Putamen (tissue), 1 donor: ENCODE measurements around the gene CFHR3.
"Not testable (repeated sequence)": the region's sequence is repeated elsewhere in the genome, so short reads cannot be mapped to it uniquely, and the experiment has no call there.

Experiments used
- DNase-seq: peaks from one replicate; pipeline ENCODE4 v3.0.0-alpha.2; 2016; ENCODE audit warnings: low spot score

CFHR3 gene

GRCh38 chr1:196774603-196775002, at the start of gene CFHR3:
Gene CFHR3 (plus strand): TSS chr1:196774840. CDS start chr1:196774887, 47 bp downstream.
- DNase-seq, result no peak

- no peak for DNase-seq
Measured at GRCh38 chr1:196732526-196732925, 42.1 kb upstream of the CFHR3 start.

DNA sequence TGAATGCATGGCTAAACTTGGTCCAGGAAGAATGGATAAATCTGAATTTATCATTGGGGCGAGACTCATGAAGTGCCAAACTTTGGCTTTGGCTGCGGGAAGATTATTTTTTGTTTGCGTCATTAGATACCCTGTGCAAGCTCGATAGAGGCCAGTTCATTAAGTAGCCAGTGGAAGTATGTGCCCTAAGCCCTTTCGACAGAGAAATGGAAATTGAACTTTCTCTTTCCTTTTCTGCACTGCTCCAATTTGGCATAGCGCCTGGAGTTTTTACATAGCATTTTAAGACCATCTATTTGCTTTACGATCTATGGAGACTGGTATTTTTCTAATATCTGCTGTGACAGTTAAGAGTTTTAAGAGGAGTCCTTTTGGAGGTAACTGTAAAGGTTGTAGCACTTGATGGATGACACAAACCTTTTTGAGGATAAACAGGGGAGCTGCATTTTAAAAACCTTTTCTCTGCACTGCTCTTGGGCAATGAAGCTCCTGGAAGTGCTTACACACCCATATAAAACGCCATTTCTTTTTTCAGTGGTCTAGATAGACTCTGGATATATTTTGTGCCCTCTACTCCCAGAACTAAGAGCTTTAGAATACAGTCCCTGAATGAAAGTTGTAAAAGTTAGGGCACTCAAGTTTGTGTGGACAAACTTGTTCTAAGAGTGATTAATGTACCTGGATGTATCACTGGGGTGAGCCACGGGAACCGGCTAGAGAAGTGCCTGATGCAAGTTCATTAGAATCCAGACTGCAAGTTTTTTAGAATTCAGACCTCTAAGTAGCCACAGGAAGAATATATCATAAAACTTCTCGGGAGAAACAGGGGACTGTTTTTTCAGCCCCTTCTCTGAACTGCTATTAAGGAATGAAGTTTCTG, 41.3 kb upstream of the CFHR3 start:
- no peak for DNase-seq

GRCh38 chr1:196734006-196734405, 40.6 kb upstream of the CFHR3 start:
- DNase-seq, result no peak

DNA sequence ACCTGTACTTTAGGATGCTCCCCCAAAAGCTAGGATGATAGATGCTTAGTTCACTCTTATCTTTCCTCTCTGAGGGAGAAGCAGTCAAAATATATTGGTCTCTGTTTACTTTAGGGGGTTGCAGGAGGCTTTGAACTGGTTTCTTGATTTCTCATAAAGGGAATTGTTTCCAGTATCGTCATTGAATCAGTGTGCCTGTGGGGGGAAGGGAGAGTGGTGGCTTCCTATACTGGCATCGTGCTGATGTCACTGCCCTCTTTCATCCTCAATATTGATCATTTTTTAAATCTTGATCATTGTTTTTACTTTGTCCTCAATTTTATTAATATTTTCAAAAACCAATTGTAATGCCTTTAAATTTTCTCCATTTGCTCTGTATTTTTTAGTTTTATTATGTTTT, 40.2 kb upstream of the CFHR3 start:
- DNase-seq, result no peak

- DNase-seq, result no peak
Measured at GRCh38 chr1:196738730-196739129, 35.9 kb upstream of the CFHR3 start.

- DNase-seq, result not testable (repeated sequence)
Measured at GRCh38 chr1:196743244-196743643, 31.4 kb upstream of the CFHR3 start.

DNA sequence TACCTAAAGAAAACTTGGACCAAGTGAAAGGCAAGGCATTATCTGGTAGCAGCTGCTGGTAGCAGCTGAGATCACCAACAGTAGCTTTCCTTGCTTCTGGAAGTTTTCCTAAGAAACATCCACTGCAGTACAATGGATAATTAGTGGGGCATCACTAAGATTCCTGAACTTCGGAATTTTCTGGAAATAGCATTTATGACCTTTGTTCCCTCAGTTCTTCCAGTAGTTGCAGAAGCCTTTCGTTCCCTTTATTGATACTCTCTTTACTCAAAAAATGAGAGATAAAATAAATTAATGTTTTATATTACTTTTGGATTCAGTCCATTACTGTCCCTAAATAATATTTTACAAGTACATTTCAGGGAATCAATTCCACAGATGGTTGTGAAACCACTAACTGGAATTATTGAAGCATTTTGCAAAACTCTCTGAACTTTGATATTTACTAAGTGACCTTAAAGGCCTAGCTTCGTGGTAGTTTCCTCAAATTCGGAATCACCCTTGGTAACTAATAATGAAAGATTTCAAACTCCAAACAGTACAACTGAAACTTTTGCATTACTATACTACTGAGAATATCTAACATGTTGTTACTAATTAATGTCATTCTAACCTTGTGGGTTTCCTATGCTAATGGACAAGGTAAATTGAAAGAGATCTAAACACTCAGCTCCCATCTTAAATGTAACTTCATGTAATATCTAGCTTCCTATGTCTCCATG, 9.5 kb upstream of the CFHR3 start:
- DNase-seq, result not testable (repeated sequence)

GRCh38 chr1:196769823-196770222, 4.8 kb upstream of the CFHR3 start:
- DNase-seq, result not testable (repeated sequence)

GRCh38 chr1:196773713-196774112, 927 bp upstream of the CFHR3 start:
- DNase-seq, result no peak

DNA sequence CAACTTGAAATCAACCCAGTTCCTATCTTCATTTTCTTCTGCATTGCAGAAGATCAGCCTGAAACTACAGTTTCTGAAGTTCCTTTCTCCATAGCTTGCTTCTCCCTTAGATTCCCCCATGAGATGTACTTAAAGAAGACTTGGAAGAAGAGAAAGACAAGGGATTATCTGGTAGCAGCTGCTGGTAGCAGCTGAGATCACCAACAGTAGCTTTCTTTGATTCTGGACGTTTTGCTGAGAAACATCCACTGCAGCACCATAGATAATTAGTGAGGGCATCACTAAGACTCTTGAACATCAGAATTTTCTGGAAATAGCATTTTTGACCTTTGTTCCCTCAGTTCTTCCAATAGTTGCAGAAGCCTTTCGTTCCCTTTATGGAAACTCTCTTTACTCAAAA, 465 bp upstream of the CFHR3 start:
- DNase-seq, result no peak

DNA sequence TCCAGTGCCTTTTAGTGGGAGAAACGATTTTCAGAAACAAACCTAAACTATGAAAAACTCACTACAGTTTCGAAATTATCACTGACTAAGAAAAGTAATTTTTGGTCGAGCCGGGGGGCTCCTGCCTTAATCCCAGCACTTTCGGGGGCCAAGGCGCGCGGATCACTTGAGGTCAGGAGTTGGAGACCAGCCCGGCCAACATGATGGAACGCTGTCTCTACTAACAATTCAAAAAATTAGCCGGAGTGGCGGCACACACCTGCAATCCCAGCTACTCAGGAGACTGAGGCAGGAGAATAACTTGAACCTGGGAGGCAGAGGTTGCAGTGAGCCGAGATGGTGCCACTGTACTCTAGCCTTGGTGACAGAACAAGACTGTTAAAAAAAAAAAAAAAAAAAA, 3.0 kb downstream of the CFHR3 start:
- DNase-seq, result no peak

DNA sequence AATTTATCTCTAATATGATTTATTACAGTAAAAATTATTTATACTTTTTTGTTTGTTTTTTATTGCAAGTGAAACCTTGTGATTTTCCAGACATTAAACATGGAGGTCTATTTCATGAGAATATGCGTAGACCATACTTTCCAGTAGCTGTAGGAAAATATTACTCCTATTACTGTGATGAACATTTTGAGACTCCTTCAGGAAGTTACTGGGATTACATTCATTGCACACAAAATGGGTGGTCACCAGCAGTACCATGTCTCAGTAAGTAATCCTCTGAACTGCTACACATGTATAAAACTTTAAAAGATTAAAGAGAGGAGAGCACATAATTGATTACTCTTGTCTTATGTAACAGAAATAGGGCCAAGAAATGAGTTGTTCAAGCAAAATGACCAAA, 4.5 kb downstream of the CFHR3 start:
- no peak for DNase-seq

DNA sequence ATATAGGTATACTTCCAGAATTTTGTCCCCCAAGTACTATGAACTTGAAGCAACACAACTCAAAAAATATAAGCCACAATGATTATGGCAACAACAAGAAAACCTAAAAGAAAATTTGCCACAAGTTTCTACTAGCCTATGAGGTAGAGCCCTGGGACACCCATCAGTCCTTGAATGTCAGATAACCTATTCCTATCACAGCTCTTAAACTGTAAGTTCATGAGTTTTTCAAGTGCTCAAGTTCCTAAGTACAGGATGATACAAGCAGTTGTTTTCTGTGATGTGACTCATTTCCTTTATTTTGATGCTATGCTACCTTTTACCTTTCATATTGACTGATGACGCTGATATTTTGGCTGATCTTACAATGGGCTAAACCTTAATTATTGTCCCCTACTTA, 16.6 kb downstream of the CFHR3 start:
- not testable (repeated sequence) for DNase-seq

- not testable (repeated sequence) for DNase-seq
Measured at GRCh38 chr1:196794103-196794502, 19.5 kb downstream of the CFHR3 start.

- DNase-seq, result no peak
Measured at GRCh38 chr1:196797891-196798290, 23.3 kb downstream of the CFHR3 start.

- DNase-seq, result not testable (repeated sequence)
Measured at GRCh38 chr1:196801920-196802319, 27.3 kb downstream of the CFHR3 start.

DNA sequence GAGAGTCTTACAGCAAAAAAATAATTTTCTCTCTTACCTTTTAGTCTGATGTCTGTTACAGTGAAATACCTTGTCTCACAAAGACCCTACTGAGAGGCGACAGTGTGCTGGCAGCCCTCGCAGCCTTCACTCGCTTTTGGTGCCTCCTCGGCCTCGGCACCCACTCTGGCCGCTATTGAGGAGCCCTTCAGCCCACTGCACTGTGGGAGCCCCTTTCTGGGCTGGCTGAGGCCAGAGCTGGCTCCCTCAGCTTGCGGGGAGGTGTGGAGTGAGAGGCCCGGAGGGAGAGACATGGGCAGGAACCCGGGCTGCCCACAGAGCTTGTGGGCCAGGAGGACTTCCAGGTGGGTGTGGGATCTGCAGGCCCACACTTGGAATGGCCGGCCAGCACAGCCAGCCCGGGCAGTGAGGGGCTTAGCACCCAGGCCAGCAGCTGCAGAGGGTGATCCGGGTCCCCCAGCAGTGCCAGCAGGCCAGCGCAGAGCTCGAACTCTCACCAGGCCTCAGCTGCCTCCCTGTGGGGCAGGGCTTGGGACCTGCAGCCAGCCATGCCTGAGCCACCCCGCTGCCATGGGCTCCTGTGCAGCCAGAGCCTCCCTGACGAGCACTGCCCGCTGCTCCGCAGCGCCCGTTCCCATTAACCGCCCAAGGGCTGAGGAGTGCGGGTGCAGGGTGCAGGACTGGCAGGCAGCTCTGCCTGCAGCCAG, 34.0 kb downstream of the CFHR3 start:
- DNase-seq, result no peak

DNA sequence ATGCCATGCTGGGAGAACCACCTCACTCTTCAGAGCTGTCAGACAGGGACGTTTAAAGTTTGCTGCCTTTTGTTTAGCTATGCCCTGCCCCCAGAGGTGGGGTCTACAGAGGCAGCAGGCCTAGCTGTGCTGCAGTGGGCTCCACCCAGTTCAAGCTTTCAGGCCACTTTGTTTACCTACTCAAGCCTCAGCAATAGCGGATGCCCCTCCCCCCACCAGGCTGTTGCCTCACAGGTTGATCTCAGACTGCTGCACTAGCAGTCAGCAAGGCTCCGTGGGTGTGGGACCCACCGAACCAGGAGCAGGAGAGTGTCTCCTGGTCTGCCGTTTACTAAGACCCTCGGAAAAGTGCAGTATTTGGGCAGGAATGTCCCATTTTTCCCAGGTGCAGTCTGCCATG, 42.8 kb downstream of the CFHR3 start:
- not testable (repeated sequence) for DNase-seq

- DNase-seq, result not testable (repeated sequence)
Measured at GRCh38 chr1:196819531-196819930, 44.9 kb downstream of the CFHR3 start, which contains the start of gene CFHR1. Gene CFHR1 (plus strand): TSS chr1:196819731. CDS start chr1:196819845, 114 bp downstream.

GRCh38 chr1:196827860-196828259, 53.2 kb downstream of the CFHR3 start:
- DNase-seq, result not testable (repeated sequence)
